WERI-Rb-1 (cell line): Measurements from ENCODE around the gene COX7A2L.

ENCODE experiments used
- DNase-seq: peaks from one replicate; pipeline ENCODE4 v3.0.0-alpha.2; 2020
- H3K27ac ChIP-seq: fragments of 250-450 bp; sonication (Bioruptor Pico); 2 replicates; pipeline ENCODE4 v1.5.1; 2020; ENCODE audit warnings: mild to moderate bottlenecking, moderate library complexity
- H3K27me3 ChIP-seq: fragments of 250-450 bp; sonication (Bioruptor Pico); 2 replicates; pipeline ENCODE4 v1.5.1; 2021; ENCODE audit warnings: mild to moderate bottlenecking, low read depth, moderate library complexity; ENCODE audit not compliant: insufficient read depth, severe bottlenecking
- H3K36me3 ChIP-seq: fragments of 250-450 bp; sonication (Bioruptor Pico); 2 replicates; pipeline ENCODE4 v1.5.1; 2020; ENCODE audit warnings: mild to moderate bottlenecking, moderate library complexity
- H3K4me3 ChIP-seq: 2 replicates; pipeline ENCODE4 v1.5.1; 2011; ENCODE audit warnings: low read depth, mild to moderate bottlenecking, control low read depth, low read length
- H3K9me3 ChIP-seq: fragments of 250-450 bp; sonication (Bioruptor Pico); 2 replicates; pipeline ENCODE4 v1.5.1; 2021; ENCODE audit warnings: mild to moderate bottlenecking, moderate library complexity; ENCODE audit not compliant: severe bottlenecking
- TF ChIP-seq, protein P1 (sequence below): IDR thresholded peaks from 2 replicates; pipeline ENCODE4 v1.5.1; 2011; ENCODE audit warnings: low read depth, mild to moderate bottlenecking, control low read depth, inconsistent platforms, low read length

Gene COX7A2L

DNA sequence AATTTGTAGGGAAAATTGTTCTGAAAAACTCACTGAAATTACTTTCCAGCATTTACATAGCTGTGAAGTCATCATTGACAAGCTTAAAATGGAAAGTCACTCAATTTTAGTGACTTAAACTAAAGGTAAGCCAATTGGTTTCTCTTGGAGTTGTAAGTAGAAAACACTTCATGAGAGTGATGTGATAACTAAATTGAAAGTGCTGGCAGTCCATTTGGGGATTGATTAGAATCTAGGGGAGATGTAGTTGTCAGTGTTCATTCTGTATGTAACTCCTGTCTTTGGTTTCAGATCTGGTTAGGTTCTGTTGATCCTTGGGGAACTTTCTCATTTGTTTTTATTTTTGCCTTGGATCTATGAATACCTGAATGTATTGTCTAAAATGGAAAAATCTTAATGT is 53.8 kb downstream of the COX7A2L start:
- H3K36me3 ChIP-seq: peaks cover 28% of the 10 kb centered on the region
- no peak overlapping the region for H3K27ac ChIP-seq
- H3K4me3 ChIP-seq: no peak overlapping the region
- TF ChIP-seq, protein P1, sequence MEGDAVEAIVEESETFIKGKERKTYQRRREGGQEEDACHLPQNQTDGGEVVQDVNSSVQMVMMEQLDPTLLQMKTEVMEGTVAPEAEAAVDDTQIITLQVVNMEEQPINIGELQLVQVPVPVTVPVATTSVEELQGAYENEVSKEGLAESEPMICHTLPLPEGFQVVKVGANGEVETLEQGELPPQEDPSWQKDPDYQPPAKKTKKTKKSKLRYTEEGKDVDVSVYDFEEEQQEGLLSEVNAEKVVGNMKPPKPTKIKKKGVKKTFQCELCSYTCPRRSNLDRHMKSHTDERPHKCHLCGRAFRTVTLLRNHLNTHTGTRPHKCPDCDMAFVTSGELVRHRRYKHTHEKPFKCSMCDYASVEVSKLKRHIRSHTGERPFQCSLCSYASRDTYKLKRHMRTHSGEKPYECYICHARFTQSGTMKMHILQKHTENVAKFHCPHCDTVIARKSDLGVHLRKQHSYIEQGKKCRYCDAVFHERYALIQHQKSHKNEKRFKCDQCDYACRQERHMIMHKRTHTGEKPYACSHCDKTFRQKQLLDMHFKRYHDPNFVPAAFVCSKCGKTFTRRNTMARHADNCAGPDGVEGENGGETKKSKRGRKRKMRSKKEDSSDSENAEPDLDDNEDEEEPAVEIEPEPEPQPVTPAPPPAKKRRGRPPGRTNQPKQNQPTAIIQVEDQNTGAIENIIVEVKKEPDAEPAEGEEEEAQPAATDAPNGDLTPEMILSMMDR: no peak
- no peaks in the 10 kb centered on the region for H3K27me3 ChIP-seq
- no peak for DNase-seq
- H3K9me3 ChIP-seq: no peaks in the 10 kb centered on the region

DNA sequence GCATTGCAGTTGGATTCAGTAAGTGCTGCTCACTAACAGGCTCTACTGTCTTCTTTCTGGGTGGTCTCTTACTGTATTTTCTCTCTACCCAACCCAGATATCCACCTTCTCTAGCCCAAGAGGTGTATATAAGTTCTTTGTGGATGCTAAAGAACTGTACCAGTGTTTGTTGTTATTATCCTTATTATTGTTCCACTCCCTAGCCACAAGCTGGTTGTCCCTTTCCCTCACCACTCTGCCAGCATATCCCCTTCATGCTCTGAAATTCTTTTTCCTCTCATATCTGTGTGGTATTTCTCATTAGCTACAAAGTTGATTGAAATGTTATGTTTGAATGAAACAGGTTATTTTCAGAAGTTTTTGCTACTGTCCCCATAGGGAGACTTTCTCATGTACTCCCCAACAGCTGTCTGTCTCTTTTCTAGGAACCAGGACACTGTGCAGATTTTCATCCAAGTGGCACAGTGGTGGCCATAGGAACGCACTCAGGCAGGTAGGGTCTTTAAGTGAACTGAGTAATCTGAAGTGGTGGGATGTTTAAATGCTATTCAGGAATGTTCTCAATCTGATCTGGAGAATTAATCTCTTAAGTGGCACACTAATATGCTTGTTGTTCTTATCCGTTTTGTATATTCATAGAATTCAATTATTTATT is 56.8 kb downstream of the COX7A2L start:
- H3K9me3 ChIP-seq: no peaks in the 10 kb centered on the region
- TF ChIP-seq, protein P1: no peak
- H3K36me3 ChIP-seq: peaks cover 30% of the 10 kb centered on the region
- no peak overlapping the region for H3K27ac ChIP-seq
- H3K4me3 ChIP-seq: no peak overlapping the region
- H3K27me3 ChIP-seq: no peaks in the 10 kb centered on the region
- no peak for DNase-seq

DNA sequence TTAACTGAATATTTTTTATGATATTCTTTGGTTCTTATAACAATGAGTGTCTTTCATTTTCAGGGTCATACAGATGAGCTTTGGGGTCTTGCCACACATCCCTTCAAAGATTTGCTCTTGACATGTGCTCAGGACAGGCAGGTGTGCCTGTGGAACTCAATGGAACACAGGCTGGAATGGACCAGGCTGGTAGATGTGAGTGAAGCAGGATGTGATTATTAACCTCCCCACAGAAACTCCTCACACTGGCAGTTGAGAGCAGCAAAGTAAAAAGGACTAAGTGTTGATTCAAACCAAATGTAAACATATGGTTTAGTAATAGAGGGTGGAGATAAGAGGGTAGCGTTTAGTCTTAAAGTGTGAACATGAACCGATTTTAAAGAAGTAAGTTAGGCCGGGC is 57.8 kb downstream of the COX7A2L start:
- H3K9me3 ChIP-seq: no peaks in the 10 kb centered on the region
- DNase-seq: no peak
- no peak overlapping the region for H3K4me3 ChIP-seq
- no peak overlapping the region for H3K27ac ChIP-seq
- no peaks in the 10 kb centered on the region for H3K27me3 ChIP-seq
- TF ChIP-seq, protein P1: no peak
- peaks cover 36% of the 10 kb centered on the region for H3K36me3 ChIP-seq

DNA sequence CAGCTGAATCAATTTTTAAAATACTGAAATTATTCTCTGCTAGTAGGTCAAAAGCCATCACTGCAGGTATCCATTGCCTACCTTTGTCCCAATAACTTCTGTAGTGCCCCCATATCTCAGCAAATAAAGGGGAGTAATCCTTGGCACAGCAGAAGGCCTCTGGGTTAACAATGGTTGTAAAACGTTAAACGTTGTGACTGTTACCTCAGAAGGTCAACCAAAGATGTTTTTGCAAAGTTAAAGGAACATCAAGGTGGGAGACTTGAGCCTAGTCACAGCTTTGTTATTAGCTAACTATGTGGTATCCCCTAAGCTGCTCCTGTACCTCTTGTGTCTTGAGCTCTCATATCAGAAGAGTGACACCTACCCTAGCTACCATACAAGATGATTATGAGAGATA is 60.5 kb downstream of the COX7A2L start:
- DNase-seq: no peak
- Histone ChIP-seq H3K4me3 (no peak overlapping the region), H3K36me3 (peaks cover 50% of the 10 kb centered on the region), H3K9me3 (no peaks in the 10 kb centered on the region), H3K27me3 (no peaks in the 10 kb centered on the region), H3K27ac (no peak overlapping the region)
- TF ChIP-seq, protein P1: no peak
